Karpas-422 (cell line): ENCODE data around the gene EEF1A2. TPM values are rescaled to one million over a fixed set of nuclear protein-coding genes. Genes with fewer than 3 reads are reported as not detected.

Experiments
- DNase-seq: peaks from one replicate; pipeline ENCODE4 v3.0.0-alpha.2; 2015
- H2AFZ ChIP-seq: fragments of 200-600 bp; sonication (generic); 2 replicates; pipeline ENCODE4 v1.6.1; 2014; ENCODE audit warnings: antibody characterized with exemption, low read length, mixed read lengths
- H3K27ac ChIP-seq: fragments of 200-600 bp; sonication (generic); 2 replicates; pipeline ENCODE4 v1.5.1; 2014; ENCODE audit warnings: mild to moderate bottlenecking, low read length, moderate library complexity
- H3K27me3 ChIP-seq: fragments of 200-600 bp; sonication (generic); 2 replicates; pipeline ENCODE4 v1.6.1; 2014; ENCODE audit warnings: low read length, mixed read lengths
- H3K36me3 ChIP-seq: fragments of 200-600 bp; sonication (generic); 2 replicates; pipeline ENCODE4 v1.6.1; 2014; ENCODE audit warnings: low read length, mixed read lengths; ENCODE audit not compliant: insufficient read depth
- H3K4me1 ChIP-seq: fragments of 200-600 bp; sonication (generic); 2 replicates; pipeline ENCODE4 v1.6.1; 2014; ENCODE audit warnings: mild to moderate bottlenecking, low read length, mixed read lengths
- H3K4me2 ChIP-seq: fragments of 200-600 bp; sonication (generic); 2 replicates; pipeline ENCODE4 v1.6.1; 2014; ENCODE audit warnings: low read length, low read depth, mild to moderate bottlenecking; ENCODE audit not compliant: poor library complexity, severe bottlenecking
- H3K4me3 ChIP-seq: fragments of 200-600 bp; sonication (generic); 2 replicates; pipeline ENCODE4 v1.5.1; 2014; ENCODE audit warnings: mild to moderate bottlenecking, antibody characterized with exemption, low read length, mixed read lengths
- H3K79me2 ChIP-seq: fragments of 200-600 bp; sonication (generic); 2 replicates; pipeline ENCODE4 v1.6.1; 2014; ENCODE audit warnings: mild to moderate bottlenecking, low read length, mixed read lengths
- H3K9ac ChIP-seq: fragments of 200-600 bp; sonication (generic); 2 replicates; pipeline ENCODE4 v1.6.0; 2014; ENCODE audit warnings: low read length
- H3K9me2 ChIP-seq: fragments of 200-600 bp; sonication (generic), shearing (Covaris generic); replicated peaks from 2 replicates; pipeline ENCODE4 v1.6.0; 2014; ENCODE audit warnings: mild to moderate bottlenecking, low read length, moderate library complexity; ENCODE audit not compliant: insufficient read depth
- H3K9me3 ChIP-seq: fragments of 300-700, 200-600 bp; sonication (generic); 2 replicates; pipeline ENCODE4 v1.6.1; 2014; ENCODE audit warnings: low read length, mixed read lengths
- H4K20me1 ChIP-seq: fragments of 200-600 bp; sonication (generic); 2 replicates; pipeline ENCODE4 v1.6.1; 2014; ENCODE audit warnings: mild to moderate bottlenecking, antibody characterized with exemption, low read length, low read depth; ENCODE audit not compliant: insufficient read depth
- total RNA-seq: library from RNA; depleted of rRNA; stranded (reverse); fragments of >200 nt; shearing (Covaris generic); gene quantifications from 2 replicates; pipeline ENCODE4 v1.2.3, GENCODE V29; 2014; ENCODE audit warnings: low replicate concordance

The EEF1A2 gene
- total RNA-seq, 1 experiment from 2014 or later, result 0.71 TPM

- Histone ChIP-seq H3K79me2 (no peaks in the 10 kb centered on the region), H4K20me1 (no peaks in the 10 kb centered on the region), H3K4me3 (no peak overlapping the region), H3K36me3 (no peaks in the 10 kb centered on the region), H3K9me3 (no peaks in the 10 kb centered on the region), H3K4me1 (no peaks in the 10 kb centered on the region), H3K27ac (no peak overlapping the region), H2AFZ (no peak overlapping the region), H3K27me3 (no peaks in the 10 kb centered on the region), H3K9me2 (no peaks in the 10 kb centered on the region), H3K4me2 (no peak overlapping the region), H3K9ac (no peak overlapping the region)
- no peak for DNase-seq
Measured at GRCh38 chr20:63529861-63530787, 31.2 kb upstream of the EEF1A2 start.

- no peak for DNase-seq
- H3K79me2 ChIP-seq, result no peaks in the 10 kb centered on the region
Measured at GRCh38 chr20:63529180-63529860, 30.4 kb upstream of the EEF1A2 start.

GRCh38 chr20:63527184-63527583 lies 28.3 kb upstream of the EEF1A2 start:
- Histone ChIP-seq H3K36me3 (no peaks in the 10 kb centered on the region; the same call in 1 of the 2 replicates), H4K20me1 (no peaks in the 10 kb centered on the region), H3K4me1 (no peaks in the 10 kb centered on the region), H3K4me2 (no peak overlapping the region), H3K4me3 (no peak overlapping the region), H3K9ac (no peak overlapping the region), H3K27me3 (no peaks in the 10 kb centered on the region), H3K9me2 (no peaks in the 10 kb centered on the region), H3K27ac (no peak overlapping the region), H3K9me3 (no peaks in the 10 kb centered on the region), H3K79me2 (no peaks in the 10 kb centered on the region), H2AFZ (no peak overlapping the region)
- no peak for DNase-seq

More at GRCh38 chr20:63529180-63529860, 30.4 kb upstream of the EEF1A2 start:
- no peak overlapping the region for H3K4me3 ChIP-seq
- no peak overlapping the region for H2AFZ ChIP-seq
- H3K36me3 ChIP-seq, result no peaks in the 10 kb centered on the region
- no peaks in the 10 kb centered on the region for H3K9me3 ChIP-seq
- H3K4me1 ChIP-seq, result no peaks in the 10 kb centered on the region
- H3K9me2 ChIP-seq, result no peaks in the 10 kb centered on the region
- H3K9ac ChIP-seq, result no peak overlapping the region
- H3K27ac ChIP-seq, result no peak overlapping the region
- no peaks in the 10 kb centered on the region for H4K20me1 ChIP-seq
- no peaks in the 10 kb centered on the region for H3K27me3 ChIP-seq
- no peak overlapping the region for H3K4me2 ChIP-seq

- peaks cover 4% of the 10 kb centered on the region; the same call in 1 of the 2 replicates for H3K4me1 ChIP-seq
- DNase-seq, result no peak
- no peak overlapping the region for H2AFZ ChIP-seq
- H3K4me2 ChIP-seq, result no peak overlapping the region
- no peaks in the 10 kb centered on the region for H4K20me1 ChIP-seq
- H3K27ac ChIP-seq, result no peak overlapping the region
- H3K27me3 ChIP-seq, result no peaks in the 10 kb centered on the region
- H3K9ac ChIP-seq, result no peak overlapping the region
- H3K4me3 ChIP-seq, result no peak overlapping the region
- no peaks in the 10 kb centered on the region for H3K79me2 ChIP-seq
- no peaks in the 10 kb centered on the region; the same call in 1 of the 2 replicates for H3K36me3 ChIP-seq
- H3K9me2 ChIP-seq, result no peaks in the 10 kb centered on the region
- H3K9me3 ChIP-seq, result no peaks in the 10 kb centered on the region
Measured at GRCh38 chr20:63525971-63526370, 27.1 kb upstream of the EEF1A2 start.

- H3K36me3 ChIP-seq, result no peaks in the 10 kb centered on the region; the same call in 1 of the 2 replicates
- no peak overlapping the region for H3K4me2 ChIP-seq
- H3K9me3 ChIP-seq, result no peaks in the 10 kb centered on the region
- H2AFZ ChIP-seq, result no peak overlapping the region
- no peaks in the 10 kb centered on the region for H3K9me2 ChIP-seq
- no peak overlapping the region for H3K9ac ChIP-seq
- no peaks in the 10 kb centered on the region for H4K20me1 ChIP-seq
- H3K27ac ChIP-seq, result no peak overlapping the region
- no peak for DNase-seq
- peaks cover 7% of the 10 kb centered on the region for H3K4me1 ChIP-seq
- no peak overlapping the region for H3K4me3 ChIP-seq
- no peaks in the 10 kb centered on the region for H3K27me3 ChIP-seq
- no peaks in the 10 kb centered on the region for H3K79me2 ChIP-seq
Measured at GRCh38 chr20:63525185-63525584, 26.3 kb upstream of the EEF1A2 start.

- Histone ChIP-seq H3K79me2 (no peaks in the 10 kb centered on the region), H3K27me3 (no peaks in the 10 kb centered on the region), H3K4me3 (no peak overlapping the region), H3K36me3 (no peaks in the 10 kb centered on the region; the same call in 1 of the 2 replicates), H3K9me3 (no peaks in the 10 kb centered on the region), H3K9me2 (no peaks in the 10 kb centered on the region), H2AFZ (no peak overlapping the region), H3K9ac (no peak overlapping the region), H3K4me1 (peaks cover 13% of the 10 kb centered on the region), H3K27ac (no peak overlapping the region), H4K20me1 (no peaks in the 10 kb centered on the region), H3K4me2 (no peak overlapping the region)
- DNase-seq, result no peak
Measured at GRCh38 chr20:63522981-63523611, 24.2 kb upstream of the EEF1A2 start.

GRCh38 chr20:63522091-63522868 lies 23.4 kb upstream of the EEF1A2 start:
- Histone ChIP-seq H3K4me3 (no peak overlapping the region), H3K36me3 (no peaks in the 10 kb centered on the region; the same call in 1 of the 2 replicates), H3K9me2 (no peaks in the 10 kb centered on the region), H3K9me3 (no peaks in the 10 kb centered on the region), H3K4me2 (no peak overlapping the region), H3K4me1 (peaks cover 13% of the 10 kb centered on the region), H3K27ac (no peak overlapping the region), H2AFZ (no peak overlapping the region), H3K9ac (no peak overlapping the region), H4K20me1 (no peaks in the 10 kb centered on the region), H3K27me3 (no peaks in the 10 kb centered on the region), H3K79me2 (no peaks in the 10 kb centered on the region)
- DNase-seq, result no peak
